H1 (cell line): ENCODE measurements around the gene FIGNL1. TPM values are rescaled to one million over a fixed set of nuclear protein-coding genes. Genes with fewer than 3 reads are reported as not detected.

ENCODE experiments used
- polyA plus RNA-seq, 7 experiments: library from polyadenylated mRNA; depleted of rRNA in 3 of 7; stranded (reverse) in 5 of 7; unstranded in 2 of 7; fragments of >200 nt in 5 of 7; fragments of 200-250 nt in 2 of 7; gene quantifications; 1 replicate in 5 of 7; 2 replicates in 1 of 7; 4 replicates in 1 of 7; pipeline versions ENCODE4 v1.2.1 to v1.2.3, GENCODE V29; 2011 to 2013; ENCODE audit warnings: missing spikeins in 2 of 7, mixed read lengths in 2 of 7
- total RNA-seq: library from RNA; stranded (reverse); fragmentation: NEBNext Ultra II Directional; extraction: Animal tissue kit (Norgen Biotek cat#: 25700); gene quantifications from 2 replicates; pipeline ENCODE4 v1.2.1, GENCODE V29; 2021
- TF ChIP-seq, protein P1 (sequence below): IDR thresholded peaks from 2 replicates; pipeline ENCODE4 v1.6.1; 2012; ENCODE audit warnings: low read length, inconsistent platforms

The FIGNL1 gene
- total and polyA plus RNA-seq, 2 of the 8 experiments (the other 6 are each of a cell fraction or from before 2014, with no cell fraction given): 6.5 to 9.9 TPM

DNA sequence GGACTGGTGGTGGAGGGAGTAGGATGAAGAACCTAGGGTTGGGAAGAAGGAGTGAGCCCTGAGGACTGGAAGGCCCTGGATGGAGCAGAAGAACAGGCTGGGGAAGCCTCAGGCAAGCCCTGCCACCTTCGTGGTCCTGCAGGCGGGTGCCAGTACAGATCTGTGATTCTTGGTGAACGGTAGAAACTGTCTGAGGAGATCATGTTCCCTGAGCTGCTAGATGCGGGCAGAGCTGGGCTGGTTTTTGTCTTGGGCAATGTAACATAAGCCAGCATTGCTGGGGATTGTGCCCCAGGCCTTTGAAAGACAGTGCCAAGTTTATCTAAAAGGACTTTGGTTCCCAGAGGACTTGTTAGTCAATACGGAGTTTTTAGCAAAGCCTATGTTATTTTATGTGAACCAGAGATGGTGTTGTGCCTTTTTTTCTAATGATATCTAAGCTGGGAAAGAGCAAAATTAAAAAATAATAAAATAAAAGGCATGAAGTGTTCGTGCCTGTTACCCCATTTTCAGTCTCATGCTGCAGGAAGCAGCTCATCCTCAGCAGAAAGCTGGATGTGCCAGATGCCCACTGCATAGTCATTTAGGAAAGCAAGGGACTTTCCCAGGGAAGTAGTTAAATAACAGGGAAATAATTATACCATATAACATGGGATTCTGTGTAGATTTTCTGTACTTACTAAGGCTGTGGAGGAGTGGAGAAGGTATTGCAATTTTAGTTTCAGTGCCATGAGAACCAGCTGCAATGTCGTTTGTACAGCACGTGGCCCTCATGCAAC lies 24.4 kb upstream of the FIGNL1 start (continued):
- TF ChIP-seq, protein P1, sequence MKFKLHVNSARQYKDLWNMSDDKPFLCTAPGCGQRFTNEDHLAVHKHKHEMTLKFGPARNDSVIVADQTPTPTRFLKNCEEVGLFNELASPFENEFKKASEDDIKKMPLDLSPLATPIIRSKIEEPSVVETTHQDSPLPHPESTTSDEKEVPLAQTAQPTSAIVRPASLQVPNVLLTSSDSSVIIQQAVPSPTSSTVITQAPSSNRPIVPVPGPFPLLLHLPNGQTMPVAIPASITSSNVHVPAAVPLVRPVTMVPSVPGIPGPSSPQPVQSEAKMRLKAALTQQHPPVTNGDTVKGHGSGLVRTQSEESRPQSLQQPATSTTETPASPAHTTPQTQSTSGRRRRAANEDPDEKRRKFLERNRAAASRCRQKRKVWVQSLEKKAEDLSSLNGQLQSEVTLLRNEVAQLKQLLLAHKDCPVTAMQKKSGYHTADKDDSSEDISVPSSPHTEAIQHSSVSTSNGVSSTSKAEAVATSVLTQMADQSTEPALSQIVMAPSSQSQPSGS: no peak
